Left cardiac atrium (tissue), 4 donors: ENCODE results near the gene CARM1. TPM values are rescaled to one million over a fixed set of nuclear protein-coding genes. Genes with fewer than 3 reads are reported as not detected.
"Not testable (repeated sequence)": the region's sequence is repeated elsewhere in the genome, so short reads cannot be mapped to it uniquely, and the experiment has no call there.

Experiments
- ATAC-seq, 2 donors: fragments of 200-7000 bp; cut with Tn5 transposase; one replicate each; pipeline ENCODE4 v1.9.1; 2020; ENCODE audit warnings: mild to moderate bottlenecking in 2 of 2, moderate library complexity in 2 of 2
- DNase-seq: peaks from one replicate; pipeline ENCODE4 v3.0.0-alpha.2; 2020
- intact Hi-C, 2 donors: fragments of 100-400 bp; cut with DNase I; formaldehyde crosslinking; loops; one replicate each; pipeline versions ENCODE4 v1.14.1 to v1.15.1; 2022 to 2023
- total RNA-seq, 2 donors: library from RNA; stranded (reverse); fragmentation: NEBNext Ultra II Directional; extraction: Animal tissue kit (Norgen Biotek cat#: 25700); gene quantifications; one replicate each; pipeline ENCODE4 v1.2.1, GENCODE V29; 2021
- donor health status: DM: no; HTN: yes; CAD: no.
- donor health status: DM: no; HTN: yes; CAD: no; lungs with severe emphysema.
- donor health status: DM: yes; HTN: yes; CAD: no.
- donor health status: Dilated cardiomyopathy.

Gene CARM1
- total RNA-seq, 2 donors from 2014 or later = 31.9 to 32.4 TPM

GRCh38 chr19:10868872-10869547 is 2.3 kb upstream of the CARM1 start:
- no peak for ATAC-seq
- intact Hi-C loops = loop anchor here in 1 of 2 donors (5.0 kb wide), 1 partner anchor 97 kb away; no protein-coding TSS in a partner anchor
- DNase-seq = no peak

GRCh38 chr19:10869872-10870311 is 1.5 kb upstream of the CARM1 start:
- ATAC-seq, DNase-seq: not testable (repeated sequence)
- intact Hi-C loops = loop anchor here (5.0 to 10.0 kb wide), 3 partner anchors 55 to 153 kb away; partner anchors contain the start of genes DNM2 (in 1 of the 2), TIMM29 (in 1 of the 2) and YIPF2 (in 1 of the 2)

- ATAC-seq (peak; percentile 0 to 18), DNase-seq (no peak)
- intact Hi-C loops = loop anchor here in 1 of 2 donors (5.0 to 10.0 kb wide), 2 partner anchors 54 to 153 kb away; partner anchors contain the start of genes DNM2, TIMM29 and YIPF2
These were observed 825 bp upstream of the CARM1 start for GRCh38 chr19:10870501-10870954.

DNA sequence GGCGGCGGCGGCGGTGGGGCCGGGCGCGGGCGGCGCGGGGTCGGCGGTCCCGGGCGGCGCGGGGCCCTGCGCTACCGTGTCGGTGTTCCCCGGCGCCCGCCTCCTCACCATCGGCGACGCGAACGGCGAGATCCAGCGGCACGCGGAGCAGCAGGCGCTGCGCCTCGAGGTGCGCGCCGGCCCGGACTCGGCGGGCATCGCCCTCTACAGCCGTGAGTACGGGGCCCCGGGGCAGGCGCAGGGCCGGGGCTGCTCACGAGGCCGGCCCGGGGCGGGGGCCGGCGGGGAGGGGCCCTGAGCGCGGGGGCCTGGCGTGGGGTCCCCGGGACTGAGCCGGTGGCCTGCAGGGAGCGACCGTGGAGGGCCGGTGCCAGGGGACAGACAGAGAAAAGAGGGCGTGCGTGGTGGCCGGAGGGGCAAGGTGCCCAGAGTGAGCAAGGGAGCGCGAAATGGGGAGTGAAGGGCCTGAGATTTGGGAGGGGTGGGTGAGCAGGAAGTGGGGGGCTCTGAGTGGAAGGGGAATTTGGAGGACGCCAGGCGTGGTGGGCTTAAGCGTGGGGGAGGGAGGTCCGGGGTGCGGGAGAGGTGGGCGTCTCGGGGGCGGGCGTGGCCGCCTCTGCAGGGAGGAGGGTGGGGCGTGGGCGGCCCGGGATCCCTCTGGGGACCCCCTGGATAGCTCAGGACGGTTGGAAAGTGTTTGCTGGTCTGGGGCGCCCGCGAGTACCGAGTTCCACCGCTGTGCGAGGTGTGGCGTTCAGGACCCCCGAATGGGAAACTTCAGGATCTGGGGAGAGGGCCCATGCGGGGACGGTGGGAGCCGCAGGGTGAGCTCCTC is 575 bp downstream of the CARM1 start:
- peak in 1 of 2 donors; percentile 1 for ATAC-seq
- intact Hi-C loops = loop anchor here in 1 of 2 donors (5.0 to 10.0 kb wide), 2 partner anchors 53 to 155 kb away; partner anchors contain the start of genes DNM2, TIMM29 and YIPF2
- peak; percentile 62 for DNase-seq

- DNase-seq = no peak
- intact Hi-C loops = loop anchor here in 1 of 2 donors (5.0 to 10.0 kb wide), 2 partner anchors 52 to 155 kb away; partner anchors contain the start of genes DNM2, TIMM29 and YIPF2
- ATAC-seq = no peak
These were observed 1.3 kb downstream of the CARM1 start for GRCh38 chr19:10872546-10873107.

DNA sequence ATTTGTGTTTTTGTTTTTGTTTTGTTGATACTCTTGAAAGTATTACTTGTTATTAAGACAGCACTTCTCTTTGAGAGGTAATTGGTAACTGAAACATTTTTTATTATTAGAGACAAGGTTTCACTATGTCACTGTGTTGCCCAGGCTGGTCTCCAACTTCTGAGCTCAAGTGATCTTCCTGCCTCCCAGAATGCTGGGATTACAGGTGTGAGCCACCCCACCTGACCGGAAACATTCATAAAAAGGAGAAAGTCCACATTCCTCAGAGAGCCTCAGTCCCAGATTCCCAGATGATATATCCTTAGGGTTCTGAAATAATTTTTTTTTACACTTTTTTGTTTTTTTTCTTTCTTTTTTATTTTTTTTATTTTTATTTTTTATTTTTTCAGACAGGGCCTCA is 2.7 kb downstream of the CARM1 start:
- ATAC-seq = no peak
- intact Hi-C loops = loop anchor here in 1 of 2 donors (5.0 to 10.0 kb wide), 2 partner anchors 51 to 157 kb away; partner anchors contain the start of genes DNM2, TIMM29 and YIPF2

DNA sequence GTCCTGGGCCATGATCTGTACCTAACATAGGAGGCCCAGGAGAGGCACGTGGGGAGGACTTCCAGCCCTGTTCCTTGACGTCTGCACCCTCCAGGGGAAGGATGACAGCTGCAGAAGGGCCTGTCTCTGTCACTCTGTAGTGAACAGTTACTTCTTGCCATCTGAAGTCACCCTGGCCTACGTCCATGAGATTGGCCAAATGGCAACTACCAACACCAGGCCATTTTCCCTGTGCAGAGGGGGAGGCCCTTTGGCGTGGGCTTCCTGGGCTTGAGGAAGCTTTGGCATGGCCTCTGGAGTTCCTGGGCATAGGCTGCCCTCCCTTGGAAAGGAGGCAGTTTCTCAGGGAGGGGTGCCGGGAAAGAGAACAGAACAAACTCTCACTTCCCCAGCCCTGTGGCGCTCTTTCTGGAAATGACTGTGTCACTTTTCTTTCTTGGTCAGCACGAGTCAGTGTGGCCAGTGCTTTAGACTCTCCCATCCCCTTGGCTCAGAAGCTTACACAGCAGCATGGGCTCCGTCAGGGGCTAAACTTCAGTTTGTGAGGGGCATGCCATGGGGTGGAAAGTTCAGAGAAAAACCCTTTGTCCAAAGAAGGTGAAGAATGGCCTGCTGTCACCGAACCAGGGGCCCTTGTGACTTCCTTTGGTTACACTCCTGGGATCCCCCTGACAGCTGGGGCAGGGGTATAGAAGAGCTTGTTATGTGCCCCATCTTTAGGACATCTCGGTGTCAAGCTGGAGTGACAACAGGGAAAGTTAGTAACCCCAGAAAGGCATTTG is 5.3 kb downstream of the CARM1 start:
- ATAC-seq (peak; percentile 20 to 53), DNase-seq (peak; percentile 63)
- intact Hi-C loops = loop anchor here in 1 of 2 donors (10.0 kb wide), 1 partner anchor 48 kb away; the partner anchor contains the start of genes TIMM29 and YIPF2

More for the DNA sequence above, 2.7 kb downstream of the CARM1 start:
- no peak for DNase-seq

GRCh38 chr19:10877608-10878007 is 6.3 kb downstream of the CARM1 start:
- intact Hi-C loops = loop anchor here in 1 of 2 donors (10.0 kb wide), 1 partner anchor 47 kb away; the partner anchor contains the start of genes TIMM29 and YIPF2
- not testable (repeated sequence) for DNase-seq, ATAC-seq

GRCh38 chr19:10878253-10878652 is 6.9 kb downstream of the CARM1 start:
- ATAC-seq (no peak), DNase-seq (no peak)
- intact Hi-C loops = loop anchor here in 1 of 2 donors (10.0 kb wide), 1 partner anchor 47 kb away; the partner anchor contains the start of genes TIMM29 and YIPF2

DNA sequence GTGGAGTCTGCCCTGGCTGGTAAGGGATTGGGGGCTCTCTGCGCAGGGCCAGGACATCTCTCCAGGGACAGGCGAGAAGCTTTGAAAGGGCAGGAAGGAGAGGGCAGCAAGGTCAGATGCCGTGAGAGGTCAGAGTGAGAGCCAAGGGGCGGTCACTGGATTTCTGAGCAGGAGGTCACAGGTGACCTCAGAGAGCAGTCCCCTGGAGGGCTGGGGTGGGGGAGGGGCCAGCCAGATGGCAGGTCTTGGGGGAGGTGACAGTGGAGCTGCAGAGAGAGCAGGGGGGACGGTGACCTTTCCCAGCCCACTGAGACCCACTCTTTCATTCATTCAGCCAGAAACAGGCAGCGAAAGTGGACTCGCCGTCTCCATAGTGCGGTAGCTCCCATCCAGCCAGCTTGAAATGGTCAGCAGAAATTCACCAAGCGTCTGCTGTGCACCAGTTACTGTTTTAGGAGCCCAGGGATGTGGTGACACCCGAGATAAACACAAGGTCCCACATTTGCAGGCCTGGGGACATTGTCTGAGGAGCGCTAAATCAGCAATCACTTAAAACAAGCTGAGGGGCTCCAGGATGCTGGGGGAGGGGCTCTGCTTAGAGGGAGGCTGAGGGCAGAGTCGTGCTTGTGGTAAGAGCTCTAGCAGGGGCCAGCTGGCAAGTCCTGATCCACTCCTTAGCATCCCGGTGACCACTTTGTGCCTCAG is 10.2 kb downstream of the CARM1 start:
- DNase-seq (no peak), ATAC-seq (no peak)
- intact Hi-C loops = loop anchor here in 1 of 2 donors (5.0 kb wide), 1 partner anchor 36 kb away; no protein-coding TSS in a partner anchor

DNA sequence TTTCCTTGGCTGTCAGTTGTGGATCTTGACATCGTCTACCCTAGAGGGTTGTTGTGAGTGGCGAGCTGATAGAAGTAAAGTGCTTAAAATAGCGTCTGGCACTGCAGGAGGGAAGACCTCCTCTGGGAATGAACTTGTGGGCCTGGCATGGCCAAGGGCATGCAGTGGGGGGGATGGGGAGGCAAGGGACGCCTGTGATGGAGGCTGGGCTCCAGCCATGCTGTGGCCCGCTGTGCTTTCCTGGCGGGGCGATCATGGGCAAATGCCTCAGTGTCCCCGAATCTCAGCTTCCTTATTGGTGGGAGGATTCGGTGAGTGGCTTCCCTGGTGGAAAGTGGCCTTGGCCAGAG is 10.7 kb downstream of the CARM1 start:
- DNase-seq (peak; percentile 43), ATAC-seq (peak; percentile 60 to 83)
- intact Hi-C loops = loop anchor here in 1 of 2 donors (5.0 kb wide), 1 partner anchor 35 kb away; no protein-coding TSS in a partner anchor

GRCh38 chr19:10884274-10884673 is 12.9 kb downstream of the CARM1 start:
- intact Hi-C loops = loop anchor here in 1 of 2 donors (5.0 kb wide), 1 partner anchor 33 kb away; no protein-coding TSS in a partner anchor
- ATAC-seq = peak in 1 of 2 donors; percentile 18
- no peak for DNase-seq

DNA sequence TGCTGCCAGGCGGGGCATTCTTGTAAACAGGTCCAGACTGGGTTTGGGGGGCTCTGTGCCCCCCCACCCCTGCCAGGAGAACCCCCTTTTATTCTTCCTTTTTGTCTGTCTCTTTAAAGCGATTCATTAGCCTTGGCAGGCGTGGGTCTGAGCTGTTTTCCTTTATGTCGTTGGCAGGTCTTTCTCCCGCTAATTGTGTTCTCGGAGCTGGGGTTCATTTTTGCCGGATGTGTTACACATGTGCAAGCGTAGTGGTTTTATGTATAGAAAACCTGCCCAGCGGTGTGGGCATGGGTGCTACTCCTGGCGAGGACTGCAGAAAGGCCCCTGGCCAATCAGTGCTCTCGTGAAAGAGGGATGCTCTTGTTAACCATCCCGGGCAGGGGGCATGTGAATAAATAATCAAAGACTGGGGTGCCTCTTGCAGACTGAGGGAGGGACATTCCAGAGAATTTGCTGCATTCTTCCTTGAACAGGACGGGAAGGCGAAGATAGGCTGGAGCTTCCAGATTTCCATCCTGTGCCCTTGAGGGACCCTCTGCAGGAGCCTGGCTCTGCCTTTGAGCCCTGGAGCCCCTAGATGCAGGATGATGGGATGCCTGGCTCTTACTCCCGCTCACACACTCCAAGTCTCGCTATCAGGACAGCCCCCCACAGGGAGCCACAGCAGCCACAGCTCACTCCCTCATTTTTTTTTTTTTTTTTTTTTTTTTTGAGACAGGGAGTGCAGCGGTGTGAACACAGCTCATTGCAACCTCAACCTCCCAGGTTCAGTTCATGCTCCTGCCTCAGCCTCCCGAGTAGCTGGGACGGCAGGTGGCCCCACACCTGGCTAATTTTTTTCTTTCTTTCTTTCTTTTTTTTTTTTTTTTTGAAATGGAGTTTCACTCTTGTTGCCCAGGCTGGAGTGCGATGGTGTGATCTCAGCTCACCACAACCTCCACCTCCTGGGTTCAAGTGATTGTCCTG is 14.1 kb downstream of the CARM1 start:
- ATAC-seq (no peak), DNase-seq (no peak)
- intact Hi-C loops = no loop called here

GRCh38 chr19:10887616-10888367 is 16.4 kb downstream of the CARM1 start:
- peak in 1 of 2 donors; percentile 21 for ATAC-seq
- intact Hi-C loops = no loop called here

DNA sequence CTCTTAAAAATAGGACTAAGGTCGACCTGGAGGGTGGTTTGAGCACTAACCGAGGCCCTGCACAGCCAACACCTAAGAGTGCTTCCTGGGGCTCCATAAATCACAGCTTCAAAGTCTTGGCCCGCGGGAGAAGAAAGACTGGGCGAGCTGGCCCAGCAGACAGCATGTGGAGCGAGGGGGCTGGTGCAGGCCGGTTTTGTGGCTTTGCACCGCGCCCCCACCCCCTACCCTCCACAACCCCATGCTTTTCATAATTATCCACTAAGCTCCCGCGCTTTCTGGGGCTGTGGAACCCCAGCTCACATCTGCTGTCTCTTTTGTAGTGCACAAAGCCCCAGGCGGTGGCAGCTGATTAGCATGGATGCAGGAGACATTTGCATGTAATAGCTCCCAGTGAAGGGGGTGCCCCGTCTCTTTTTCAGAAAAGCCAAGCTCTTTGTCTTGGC is 17.1 kb downstream of the CARM1 start:
- intact Hi-C loops = no loop called here
- ATAC-seq (no peak), DNase-seq (no peak)

More at GRCh38 chr19:10887616-10888367, 16.4 kb downstream of the CARM1 start:
- DNase-seq = no peak
